Umbilical cord (tissue), 2 donors: ENCODE measurements around the gene CNTFR. TPM values are rescaled to one million over a fixed set of nuclear protein-coding genes. Genes with fewer than 3 reads are reported as not detected.

ENCODE experiments used
- DNase-seq: peaks from one replicate; pipeline ENCODE4 v3.0.0-alpha.2; 2015; ENCODE audit warnings: low spot score
- total RNA-seq: library from RNA; depleted of rRNA; stranded (reverse); fragments of >200 nt; gene quantifications from one replicate; pipeline ENCODE4 v1.2.3, GENCODE V29; 2014; ENCODE audit warnings: low replicate concordance; ENCODE audit not compliant: insufficient read depth

The CNTFR gene
- total RNA-seq, 1 donor from 2014 or later = not detected

GRCh38 chr9:34524349-34524748 is 65.2 kb downstream of the CNTFR start:
- DNase-seq = no peak

DNA sequence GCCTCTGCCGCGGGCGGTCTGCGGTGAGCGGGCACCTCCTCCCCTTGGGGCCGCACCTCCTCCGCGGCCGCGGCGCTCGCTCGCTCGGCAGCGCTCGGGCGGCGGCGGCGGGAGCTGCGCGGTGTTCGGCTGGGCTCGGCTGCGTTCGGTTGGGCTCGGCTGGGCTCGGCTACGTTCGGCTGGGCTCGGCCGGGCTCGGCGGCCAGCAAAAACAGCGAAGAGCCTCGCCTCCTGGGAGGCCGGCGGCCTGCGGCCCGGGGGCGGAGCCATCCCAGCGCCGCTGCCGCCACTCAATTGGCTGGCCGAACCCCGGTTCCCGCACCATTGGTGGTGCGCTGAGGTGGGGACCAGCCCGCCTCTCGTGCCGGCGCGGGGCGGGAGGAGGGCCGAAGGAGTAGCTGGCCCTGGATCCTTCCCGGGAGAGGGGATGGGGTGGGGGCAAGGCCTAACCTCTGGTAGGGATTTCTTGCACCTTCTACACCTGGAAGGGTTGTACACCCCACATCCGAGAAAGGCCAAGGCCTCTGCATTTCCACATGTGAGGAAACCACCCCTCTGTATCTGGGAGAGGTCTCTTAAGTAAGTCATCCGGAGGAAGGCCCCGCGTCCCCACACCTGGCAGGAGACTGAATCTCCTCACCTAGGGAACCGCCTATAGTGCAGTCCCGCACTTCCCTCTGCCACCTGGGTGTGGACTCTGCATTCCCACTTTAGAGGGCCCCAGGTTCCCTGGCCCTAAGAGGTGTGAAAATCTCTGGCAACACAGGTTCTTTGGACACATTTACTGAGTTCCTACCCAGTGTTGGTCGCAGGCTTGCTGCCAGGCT is 66.3 kb downstream of the CNTFR start, which contains the start of gene ENHO:
ENHO (minus strand) TSS at position 20 of the 827 bp plus-strand sequence. CDS start 1,295 bp downstream, outside the sequence.
- DNase-seq = peak; percentile 93

DNA sequence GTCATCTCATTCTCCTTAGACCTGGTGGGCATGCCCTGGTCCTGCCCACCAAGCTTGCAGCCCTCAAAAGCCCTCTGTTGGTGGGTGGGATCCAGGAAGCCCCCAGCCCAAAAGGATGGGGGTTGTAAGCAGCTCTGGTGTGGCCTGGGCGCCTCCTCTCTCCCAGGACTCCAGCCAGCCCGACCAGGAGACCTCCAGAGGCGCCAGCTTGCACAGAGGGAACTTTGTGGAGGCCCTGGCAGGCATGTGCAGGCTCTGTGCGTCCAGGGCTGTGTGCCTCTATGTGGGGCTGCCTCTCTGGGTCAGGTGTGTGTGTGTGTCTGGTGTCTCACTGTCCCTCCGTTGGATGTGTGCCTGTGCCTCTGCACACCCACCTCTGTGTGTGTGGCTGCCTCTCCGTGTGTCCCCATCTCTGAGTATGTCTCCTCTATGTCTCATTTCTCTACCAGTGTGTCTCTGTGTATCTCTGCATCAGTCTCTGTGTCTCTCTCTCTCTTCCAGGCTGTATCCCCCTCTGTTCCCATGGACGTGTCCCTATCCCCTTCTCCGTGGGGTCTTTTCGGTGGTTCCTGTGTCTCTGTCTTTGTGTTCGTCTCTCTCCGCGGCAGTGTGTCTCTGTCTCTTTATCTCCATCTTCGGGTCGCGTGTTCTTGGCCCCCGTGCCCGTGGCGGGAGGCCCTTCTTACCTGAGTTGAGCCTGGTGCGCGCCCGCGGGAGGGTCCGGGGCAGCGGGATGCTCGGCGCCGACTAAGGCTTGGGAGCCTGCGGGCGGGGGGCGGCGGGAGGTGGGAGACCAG is 67.2 kb downstream of the CNTFR start:
- no peak for DNase-seq

DNA sequence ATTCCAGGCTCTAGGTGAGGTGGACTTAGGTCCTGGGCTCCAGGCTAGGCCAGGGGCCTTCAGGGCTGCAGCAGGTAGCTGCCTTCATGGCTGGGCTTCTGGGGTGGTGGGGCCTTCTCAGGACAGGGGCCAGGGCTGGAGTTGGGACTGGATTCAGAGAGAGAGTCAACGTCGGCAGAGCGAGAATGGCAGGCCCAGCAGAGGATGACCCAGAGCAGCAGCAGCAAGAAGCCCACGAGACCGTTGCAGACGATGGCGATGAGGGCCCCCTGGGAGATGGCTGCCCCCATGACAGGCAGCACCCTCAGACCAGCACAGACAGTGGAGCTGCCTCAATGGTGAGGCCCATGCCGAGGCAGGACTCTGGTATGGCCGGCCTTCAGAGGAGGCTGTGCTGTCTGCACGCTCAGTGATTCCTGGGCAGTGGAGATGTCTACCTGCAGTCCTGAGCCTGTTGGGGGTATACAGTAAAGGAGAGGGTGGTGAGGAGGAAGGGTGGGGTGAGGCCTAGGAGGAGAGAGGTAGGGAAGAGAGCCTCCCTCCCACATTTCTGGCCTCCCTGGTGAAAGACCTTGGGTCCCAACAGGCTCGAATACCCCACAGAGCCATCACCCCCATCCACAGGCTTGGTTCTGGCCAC is 68.0 kb downstream of the CNTFR start:
- no peak for DNase-seq

- no peak for DNase-seq
These were observed 68.8 kb downstream of the CNTFR start for GRCh38 chr9:34520505-34521385.

DNA sequence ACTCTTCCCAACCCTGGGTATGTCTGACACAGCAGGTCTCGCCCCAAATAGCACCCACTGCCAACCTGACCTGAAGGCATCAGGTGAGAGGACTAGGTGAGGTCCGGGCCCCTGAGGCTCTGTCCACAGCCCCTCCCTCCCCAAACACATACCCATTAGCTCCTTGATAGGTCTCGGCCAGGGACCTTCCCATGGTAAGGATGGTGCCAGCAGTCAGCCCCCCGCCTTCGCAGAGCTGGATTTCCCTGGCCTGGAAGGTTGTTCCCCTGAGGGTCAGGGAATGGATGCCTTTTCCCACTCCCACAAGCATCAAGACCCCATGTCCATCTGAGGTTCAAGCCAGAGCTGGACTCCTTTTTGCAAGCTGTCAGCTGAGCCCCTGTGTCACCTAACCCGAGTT is 69.4 kb downstream of the CNTFR start:
- DNase-seq = no peak

DNA sequence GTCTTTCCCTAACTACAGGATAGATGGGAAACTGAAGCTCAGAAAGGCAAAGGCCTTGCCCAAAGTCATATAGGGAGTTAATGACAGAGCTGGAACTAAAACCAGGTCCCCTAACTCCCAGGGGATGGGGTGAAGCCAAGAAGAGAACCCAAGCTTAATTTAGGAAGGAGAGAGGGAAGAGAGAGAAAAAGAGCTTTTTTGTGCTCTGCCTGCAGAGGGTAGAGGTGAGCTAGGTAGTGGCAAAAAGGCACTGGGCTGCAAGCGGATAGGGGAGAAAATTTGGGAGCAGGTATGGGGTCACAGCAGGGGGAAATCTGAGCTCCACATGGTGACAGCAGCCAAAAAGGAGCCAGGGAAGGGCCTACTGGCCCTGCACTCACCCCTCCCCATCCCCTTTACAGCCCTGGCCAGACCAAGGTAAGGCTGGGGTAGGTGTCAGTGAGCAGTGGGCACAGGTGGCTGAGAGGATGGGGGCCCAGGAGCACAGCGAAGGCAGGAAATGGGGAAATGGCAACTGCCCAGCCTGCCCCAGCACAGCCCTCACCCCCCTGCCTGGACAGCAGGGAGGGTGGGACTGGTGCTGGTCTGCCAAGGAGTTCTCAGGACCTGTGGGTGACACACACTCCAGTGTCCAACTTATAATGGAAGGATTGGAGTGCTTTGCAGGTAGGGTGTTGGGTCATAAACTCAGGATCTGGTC is 70.1 kb downstream of the CNTFR start:
- DNase-seq = no peak

- DNase-seq = no peak
These were observed 70.6 kb downstream of the CNTFR start for GRCh38 chr9:34518896-34519295.

DNA sequence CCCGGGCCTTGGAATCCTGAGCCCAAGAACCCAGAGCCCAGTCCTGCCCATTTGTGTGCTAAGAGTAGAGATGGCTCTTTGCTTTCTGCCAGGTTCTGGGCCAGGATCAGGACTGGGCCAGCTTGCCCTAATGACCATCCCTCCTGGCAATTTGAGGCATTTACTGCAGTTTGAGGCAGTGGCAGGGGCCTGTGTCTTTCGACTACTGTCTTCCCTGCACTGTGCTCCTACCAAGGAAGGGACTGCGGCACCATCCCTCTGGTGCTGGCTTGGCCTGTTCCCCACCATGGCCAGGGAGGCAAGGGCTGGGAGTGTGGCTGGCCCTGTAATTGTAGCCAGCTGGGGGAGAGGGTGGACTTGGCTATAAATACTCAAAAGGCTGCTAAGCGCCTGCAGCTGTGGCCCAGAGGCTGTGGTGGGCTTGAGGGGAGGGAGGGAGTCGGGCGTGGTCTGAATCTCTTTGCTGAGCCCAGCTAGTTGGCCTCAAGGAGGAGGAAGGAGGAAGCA is 71.4 kb downstream of the CNTFR start:
- DNase-seq = no peak

GRCh38 chr9:34517185-34517584 is 72.3 kb downstream of the CNTFR start:
- DNase-seq = no peak

DNA sequence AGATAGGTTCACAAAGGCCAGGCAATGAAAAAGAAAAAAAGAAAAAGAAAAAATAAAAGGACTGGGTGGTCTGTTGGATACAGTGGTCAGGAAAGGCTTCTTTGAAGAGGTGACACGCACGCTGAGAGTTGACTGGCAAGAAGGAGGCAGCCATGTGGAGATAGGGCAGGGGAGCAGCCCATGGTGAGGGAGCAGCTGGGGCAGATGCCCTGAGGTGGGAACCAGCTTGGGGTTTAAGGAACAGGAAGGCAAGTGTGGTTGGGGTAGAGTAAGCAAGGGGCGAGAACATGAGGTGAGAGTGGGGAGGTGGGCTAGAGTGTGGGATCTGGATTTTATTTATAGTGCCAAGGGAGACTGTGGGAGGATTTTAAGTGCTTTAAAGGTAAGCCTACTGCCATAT is 73.6 kb downstream of the CNTFR start:
- DNase-seq = no peak

DNA sequence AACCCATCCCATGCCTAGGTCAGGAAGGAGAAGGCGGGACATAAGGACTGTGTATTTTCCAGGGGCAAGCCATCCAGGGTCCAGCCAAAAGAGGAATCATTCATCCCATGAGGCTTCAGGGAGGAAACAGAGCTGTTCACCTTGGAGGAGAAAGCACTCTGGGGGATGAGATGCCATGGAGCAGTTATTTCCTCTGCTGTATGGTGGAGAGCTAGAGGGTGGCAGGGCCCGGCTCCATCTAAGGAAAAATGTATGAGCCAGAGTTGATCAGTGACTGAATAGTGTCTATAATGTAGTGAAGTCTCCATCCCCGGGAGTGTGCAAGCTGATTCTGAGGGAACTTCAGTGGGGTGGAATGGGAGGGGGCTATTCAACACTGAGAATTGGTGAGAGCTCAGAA is 74.7 kb downstream of the CNTFR start:
- no peak for DNase-seq

DNA sequence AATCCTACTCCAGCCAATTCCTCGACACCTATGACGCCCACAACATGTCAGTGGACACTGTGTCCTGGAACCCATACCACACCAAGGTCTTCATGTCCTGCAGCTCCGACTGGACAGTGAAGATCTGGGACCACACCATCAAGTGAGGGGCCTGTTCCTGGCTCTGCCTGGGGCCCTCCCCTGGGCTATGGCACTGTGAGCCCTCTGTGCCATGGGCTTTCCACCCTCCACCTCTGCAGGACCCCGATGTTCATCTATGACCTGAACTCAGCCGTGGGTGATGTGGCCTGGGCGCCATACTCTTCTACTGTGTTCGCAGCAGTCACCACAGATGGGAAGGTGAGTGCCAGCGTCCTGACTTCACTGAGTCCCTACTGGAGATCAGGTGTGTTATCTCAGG is 75.1 kb downstream of the CNTFR start:
- DNase-seq = no peak

GRCh38 chr9:34513567-34514214 is 75.8 kb downstream of the CNTFR start:
- DNase-seq = peak; percentile 49

- peak; percentile 58 for DNase-seq
These were observed 77.1 kb downstream of the CNTFR start for GRCh38 chr9:34512131-34513078.

- no peak for DNase-seq
These were observed 78.7 kb downstream of the CNTFR start for GRCh38 chr9:34510497-34511468.

- no peak for DNase-seq
These were observed 80.6 kb downstream of the CNTFR start for GRCh38 chr9:34508951-34509350.
